ENCODE measurements around the gene POLRMT. TPM values are rescaled to one million over a fixed set of nuclear protein-coding genes. Genes with fewer than 3 reads are reported as not detected.
"Not testable (repeated sequence)": the region's sequence is repeated elsewhere in the genome, so short reads cannot be mapped to it uniquely, and the experiment has no call there.

Gene POLRMT
- polyA plus RNA-seq, 4 donors = 55.8 to 68.1 (median 60.8) TPM

- DNase-seq (ENCODE audit: low read depth in 4 of 4, low spot score in 2 of 4) = no peak
These were observed 35.7 kb downstream of the POLRMT start for GRCh38 chr19:597406-598315.

GRCh38 chr19:596263-596655 is 37.1 kb downstream of the POLRMT start:
- DNase-seq (ENCODE audit: low read depth in 4 of 4, low spot score in 2 of 4) = no peak

GRCh38 chr19:595326-596262 is 37.7 kb downstream of the POLRMT start:
- no peak for DNase-seq (ENCODE audit: low read depth in 4 of 4, low spot score in 2 of 4)

- no peak for DNase-seq (ENCODE audit: low read depth in 4 of 4, low spot score in 2 of 4)
These were observed 39.0 kb downstream of the POLRMT start for GRCh38 chr19:594265-594870.

- no peak for DNase-seq (ENCODE audit: low read depth in 4 of 4, low spot score in 2 of 4)
These were observed 39.8 kb downstream of the POLRMT start for GRCh38 chr19:593505-593904.

GRCh38 chr19:593055-593454 is 40.3 kb downstream of the POLRMT start:
- DNase-seq (ENCODE audit: low read depth in 4 of 4, low spot score in 2 of 4) = no peak

- DNase-seq (ENCODE audit: low read depth in 4 of 4, low spot score in 2 of 4) = no peak
These were observed 41.2 kb downstream of the POLRMT start for GRCh38 chr19:592101-592500.

GRCh38 chr19:591099-591958 is 42.0 kb downstream of the POLRMT start:
- DNase-seq (ENCODE audit: low read depth in 4 of 4, low spot score in 2 of 4) = no peak

GRCh38 chr19:590750-591098 is 42.6 kb downstream of the POLRMT start:
- DNase-seq (ENCODE audit: low read depth in 4 of 4, low spot score in 2 of 4) = no peak

- no peak for DNase-seq (ENCODE audit: low read depth in 4 of 4, low spot score in 2 of 4)
These were observed 43.0 kb downstream of the POLRMT start for GRCh38 chr19:590396-590745.

GRCh38 chr19:589693-590395 is 43.5 kb downstream of the POLRMT start, which contains the start of gene HCN2:
Gene HCN2 (plus strand): TSS chr19:589881. CDS start chr19:589946, 65 bp downstream.
- DNase-seq (ENCODE audit: low read depth in 4 of 4, low spot score in 2 of 4) = no peak

GRCh38 chr19:588741-589692 is 44.3 kb downstream of the POLRMT start:
- no peak for DNase-seq (ENCODE audit: low read depth in 4 of 4, low spot score in 2 of 4)

GRCh38 chr19:588093-588740 is 45.1 kb downstream of the POLRMT start:
- no peak for DNase-seq (ENCODE audit: low read depth in 4 of 4, low spot score in 2 of 4)

GRCh38 chr19:585551-586110 is 47.7 kb downstream of the POLRMT start:
- DNase-seq (ENCODE audit: low read depth in 4 of 4, low spot score in 2 of 4) = no peak

GRCh38 chr19:585146-585545 is 48.2 kb downstream of the POLRMT start:
- not testable (repeated sequence) for DNase-seq (ENCODE audit: low read depth in 4 of 4, low spot score in 2 of 4)

- DNase-seq (ENCODE audit: low read depth in 4 of 4, low spot score in 2 of 4) = no peak
These were observed 48.9 kb downstream of the POLRMT start for GRCh38 chr19:584240-585001.

GRCh38 chr19:583968-584239 is 49.4 kb downstream of the POLRMT start:
- DNase-seq (ENCODE audit: low read depth in 4 of 4, low spot score in 2 of 4) = no peak
